Measurements from ENCODE around the gene HS2ST1.

Gene HS2ST1

DNA sequence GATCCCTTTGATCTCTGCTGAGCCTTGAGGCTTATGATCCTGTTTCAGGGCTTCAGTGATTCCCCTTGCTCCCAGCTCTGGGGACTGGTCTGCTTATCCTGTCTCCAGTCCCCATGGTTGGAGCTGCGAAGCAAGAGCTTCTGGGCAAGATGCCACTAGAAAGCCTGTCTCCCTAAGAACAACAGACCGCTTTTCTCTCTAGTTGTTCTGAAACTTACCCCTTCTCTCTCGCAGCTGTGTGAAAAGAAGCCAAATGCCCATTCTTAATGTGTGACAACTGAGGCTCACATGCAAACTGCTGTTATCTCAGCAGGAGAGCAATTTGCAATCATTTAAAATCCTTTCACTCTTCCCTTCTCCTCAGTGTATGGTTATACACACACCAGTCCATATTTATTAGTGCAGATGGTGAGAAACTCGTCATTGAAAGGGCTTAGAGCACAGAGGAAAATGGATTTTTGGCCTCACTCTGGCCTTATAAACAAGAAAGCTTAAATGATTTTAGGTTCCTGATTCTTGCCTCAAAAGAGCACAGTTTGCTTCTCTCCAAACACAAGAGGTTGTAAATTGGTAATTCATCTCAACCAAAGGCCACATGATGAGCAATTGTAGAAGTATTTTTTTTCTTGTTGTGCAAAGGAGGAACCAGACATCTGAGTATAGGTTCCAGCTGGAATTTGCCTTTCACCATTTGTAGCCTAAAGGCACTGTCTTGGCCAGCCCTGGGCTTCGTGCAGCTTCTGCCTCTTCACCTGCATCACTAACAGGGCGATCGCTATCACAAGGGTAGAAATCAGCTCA, 235.0 kb downstream of the HS2ST1 start:
- H3K4me3 ChIP-seq (ENCODE audit: low read depth, low read length): no peak overlapping the region
- no peak overlapping the region for H3K9ac ChIP-seq
- no peak overlapping the region for H3K27ac ChIP-seq
- no peaks in the 10 kb centered on the region for H3K4me1 ChIP-seq
- H3K4me2 ChIP-seq (ENCODE audit: low read length): no peak overlapping the region
- no peaks in the 10 kb centered on the region for H3K36me3 ChIP-seq (ENCODE audit: control insufficient read depth, insufficient read depth, low read length)
- no peak for TF ChIP-seq CTCF (IDR thresholded peaks at IDR 0.05)
- no peaks in the 10 kb centered on the region for H3K9me3 ChIP-seq (ENCODE audit: control insufficient read depth, low read length)
- H3K27me3 ChIP-seq (ENCODE audit: control insufficient read depth, insufficient read depth, low read length): no peaks in the 10 kb centered on the region
- H2AFZ ChIP-seq: no peak overlapping the region
- no peaks in the 10 kb centered on the region for H3K79me2 ChIP-seq

GRCh38 chr1:87150143-87150542, 235.7 kb downstream of the HS2ST1 start:
- Histone ChIP-seq H3K27ac (no peak overlapping the region), H2AFZ (no peak overlapping the region)
- TF ChIP-seq CTCF (IDR thresholded peaks at IDR 0.05): no peak

GRCh38 chr1:87151500-87152421, 237.3 kb downstream of the HS2ST1 start:
- Histone ChIP-seq H3K27ac (no peak overlapping the region), H3K4me1 (no peaks in the 10 kb centered on the region), H3K4me2 (ENCODE audit: low read length) (no peak overlapping the region), H3K9me3 (ENCODE audit: control insufficient read depth, low read length) (no peaks in the 10 kb centered on the region), H2AFZ (no peak overlapping the region), H3K36me3 (ENCODE audit: control insufficient read depth, insufficient read depth, low read length) (no peaks in the 10 kb centered on the region), H3K79me2 (no peaks in the 10 kb centered on the region), H3K9ac (no peak overlapping the region), H3K4me3 (ENCODE audit: low read depth, low read length) (no peak overlapping the region), H3K27me3 (ENCODE audit: control insufficient read depth, insufficient read depth, low read length) (no peaks in the 10 kb centered on the region)
- no peak for TF ChIP-seq CTCF (IDR thresholded peaks at IDR 0.05)

More at GRCh38 chr1:87150143-87150542, 235.7 kb downstream of the HS2ST1 start:
- Histone ChIP-seq H3K9me3 (ENCODE audit: control insufficient read depth, low read length) (no peaks in the 10 kb centered on the region), H3K9ac (no peak overlapping the region), H3K36me3 (ENCODE audit: control insufficient read depth, insufficient read depth, low read length) (no peaks in the 10 kb centered on the region), H3K4me1 (no peaks in the 10 kb centered on the region), H3K4me3 (ENCODE audit: low read depth, low read length) (no peak overlapping the region), H3K27me3 (ENCODE audit: control insufficient read depth, insufficient read depth, low read length) (no peaks in the 10 kb centered on the region), H3K4me2 (ENCODE audit: low read length) (no peak overlapping the region), H3K79me2 (no peaks in the 10 kb centered on the region)

- no peak for TF ChIP-seq CTCF (IDR thresholded peaks at IDR 0.05)
- Histone ChIP-seq H3K4me1 (no peaks in the 10 kb centered on the region), H3K27ac (no peak overlapping the region)
These were observed 239.9 kb downstream of the HS2ST1 start for GRCh38 chr1:87154384-87154783.

More at GRCh38 chr1:87154384-87154783, 239.9 kb downstream of the HS2ST1 start:
- Histone ChIP-seq H3K4me3 (ENCODE audit: low read depth, low read length) (no peak overlapping the region), H3K9me3 (ENCODE audit: control insufficient read depth, low read length) (no peaks in the 10 kb centered on the region), H3K9ac (no peak overlapping the region), H3K4me2 (ENCODE audit: low read length) (no peak overlapping the region), H3K79me2 (no peaks in the 10 kb centered on the region), H3K36me3 (ENCODE audit: control insufficient read depth, insufficient read depth, low read length) (no peaks in the 10 kb centered on the region), H2AFZ (no peak overlapping the region), H3K27me3 (ENCODE audit: control insufficient read depth, insufficient read depth, low read length) (no peaks in the 10 kb centered on the region)
